GM23338 (cell line): ENCODE data around the gene USP5. TPM values are rescaled to one million over a fixed set of nuclear protein-coding genes. Genes with fewer than 3 reads are reported as not detected.

Experiments used
- ATAC-seq: fragments of 200-7000 bp; cut with Tn5 transposase; 3 replicates; pipeline ENCODE4 v1.9.1; 2020
- DNase-seq: peaks from one replicate; pipeline ENCODE4 v3.0.0-alpha.2; 2015; ENCODE audit warnings: low spot score
- H2AFZ ChIP-seq: fragments of 200-600 bp; sonication (generic); 2 replicates; pipeline ENCODE4 v1.8.0; 2016; ENCODE audit warnings: antibody characterized with exemption, mild to moderate bottlenecking, moderate library complexity
- H3F3A ChIP-seq: fragments of 200-600 bp; sonication (generic); replicated peaks from 2 replicates; pipeline ENCODE4 v1.8.0; 2017; ENCODE audit warnings: antibody characterized with exemption, mixed run types, low read depth
- H3K27ac ChIP-seq: fragments of 200-600 bp; sonication (generic); 2 replicates; pipeline ENCODE4 v1.6.1; 2016; ENCODE audit warnings: low read depth
- H3K27me3 ChIP-seq: fragments of 200-600 bp; sonication (generic); 2 replicates; pipeline ENCODE4 v1.8.0; 2016; ENCODE audit warnings: mild to moderate bottlenecking, mixed run types, moderate library complexity; ENCODE audit not compliant: insufficient read depth
- H3K36me3 ChIP-seq: fragments of 200-600 bp; sonication (generic); 2 replicates; pipeline ENCODE4 v1.8.0; 2016; ENCODE audit warnings: mild to moderate bottlenecking; ENCODE audit not compliant: insufficient read depth
- H3K4me1 ChIP-seq: fragments of 200-600 bp; sonication (generic); 2 replicates; pipeline ENCODE4 v1.8.0; 2016; ENCODE audit warnings: mild to moderate bottlenecking, moderate library complexity; ENCODE audit not compliant: insufficient read depth
- H3K4me2 ChIP-seq: fragments of 200-600 bp; sonication (generic); 2 replicates; pipeline ENCODE4 v1.7.1; 2017; ENCODE audit warnings: mixed run types
- H3K4me3 ChIP-seq: fragments of 200-600 bp; sonication (generic); 2 replicates; pipeline ENCODE4 v1.6.1; 2016; ENCODE audit warnings: mixed run types
- H3K79me2 ChIP-seq: fragments of 200-600 bp; sonication (generic); replicated peaks from 2 replicates; pipeline ENCODE4 v1.8.0; 2017; ENCODE audit warnings: mild to moderate bottlenecking; ENCODE audit not compliant: insufficient read depth
- H3K9me2 ChIP-seq: fragments of 200-600 bp; sonication (generic); 2 replicates; pipeline ENCODE4 v1.8.0; 2017; ENCODE audit not compliant: insufficient read depth
- H4K20me1 ChIP-seq: fragments of 200-600 bp; sonication (generic); replicated peaks from 2 replicates; pipeline ENCODE4 v1.8.0; 2017; ENCODE audit warnings: mild to moderate bottlenecking; ENCODE audit not compliant: insufficient read depth
- H3K27ac Mint-ChIP-seq: 2 replicates; pipeline ENCODE4 v1.8.0; 2020; ENCODE audit warnings: inconsistent platforms, mild to moderate bottlenecking, moderate library complexity, mixed read lengths
- H3K27me3 Mint-ChIP-seq: 3 replicates; pipeline ENCODE4 v1.8.0; 2022; ENCODE audit warnings: low read depth, mild to moderate bottlenecking, moderate library complexity, mixed read lengths, inconsistent platforms; ENCODE audit not compliant: insufficient read depth, poor library complexity
- H3K36me3 Mint-ChIP-seq: 3 replicates; pipeline ENCODE4 v1.8.0; 2021; ENCODE audit warnings: low read depth, mild to moderate bottlenecking, inconsistent platforms, moderate library complexity, mixed read lengths
- H3K4me1 Mint-ChIP-seq: 3 replicates; pipeline ENCODE4 v1.8.0; 2020; ENCODE audit warnings: mild to moderate bottlenecking, inconsistent platforms, mixed read lengths
- H3K4me3 Mint-ChIP-seq: 3 replicates; pipeline ENCODE4 v1.8.0; 2021; ENCODE audit warnings: moderate library complexity, mild to moderate bottlenecking, inconsistent platforms, mixed read lengths
- H3K9me3 Mint-ChIP-seq: 3 replicates; pipeline ENCODE4 v1.8.0; 2020; ENCODE audit warnings: moderate library complexity, mild to moderate bottlenecking, inconsistent platforms, mixed read lengths
- CREB1 ChIP-seq: fragments of 250-450 bp; sonication (Bioruptor Pico); IDR thresholded peaks from 2 replicates; pipeline ENCODE4 v1.5.0; 2020; ENCODE audit warnings: low read depth, mild to moderate bottlenecking, moderate library complexity
- EZH2 ChIP-seq: fragments of 200-600 bp; sonication (generic); IDR thresholded peaks from one replicate; pipeline ENCODE4 v1.8.0; 2017; ENCODE audit warnings: antibody characterized with exemption, mild to moderate bottlenecking, low read depth; ENCODE audit not compliant: unreplicated experiment
- JUNB ChIP-seq: IDR thresholded peaks from one replicate; pipeline ENCODE4 v1.6.1; 2016; ENCODE audit warnings: antibody characterized with exemption; ENCODE audit not compliant: unreplicated experiment
- NANOG ChIP-seq: IDR thresholded peaks from 2 replicates; pipeline ENCODE4 v1.6.1; 2016; ENCODE audit warnings: antibody characterized with exemption, borderline replicate concordance
- STAT1 ChIP-seq: IDR thresholded peaks from one replicate; pipeline ENCODE4 v1.6.1; 2016; ENCODE audit warnings: antibody characterized with exemption; ENCODE audit not compliant: unreplicated experiment
- ZNF114 ChIP-seq: fragments of 250-450 bp; sonication (Bioruptor Pico); IDR thresholded peaks from 2 replicates; pipeline ENCODE4 v1.5.0; 2020; ENCODE audit warnings: mild to moderate bottlenecking, moderate library complexity
- ZNF331 ChIP-seq: fragments of 250-450 bp; sonication (Bioruptor Pico); IDR thresholded peaks from 2 replicates; pipeline ENCODE4 v1.5.0; 2020; ENCODE audit warnings: low read depth, mild to moderate bottlenecking, moderate library complexity
- polyA plus RNA-seq: library from polyadenylated mRNA; unstranded; fragments of >200 nt; fragmentation: Nextera tagmentation; extraction: Ambion mirVana; gene quantifications from 2 replicates; pipeline ENCODE4 v1.2.1, GENCODE V29; 2016
- total RNA-seq: library from RNA; depleted of rRNA; stranded (reverse); fragments of >200 nt; shearing (Covaris generic); gene quantifications from 2 replicates; pipeline ENCODE4 v1.2.3, GENCODE V29; 2014
- TF ChIP-seq, protein P1 (sequence below): IDR thresholded peaks from 2 replicates; pipeline ENCODE4 v1.6.1; 2016; ENCODE audit warnings: antibody characterized with exemption
- TF ChIP-seq, protein P2 (sequence below), 2 experiments: fragments of 200-600 bp in 1 of 2; sonication (generic) in 1 of 2; conservative IDR thresholded peaks; 2 replicates each; pipeline versions ENCODE4 v1.5.1 to v1.6.1; 2016 to 2017; ENCODE audit warnings: antibody characterized with exemption in 2 of 2, low read depth in 2 of 2, mild to moderate bottlenecking in 2 of 2, moderate library complexity in 1 of 2
- TF ChIP-seq, protein P3 (sequence below): IDR thresholded peaks from one replicate; pipeline ENCODE4 v1.6.1; 2018; ENCODE audit warnings: antibody characterized with exemption; ENCODE audit not compliant: unreplicated experiment

Gene USP5
- total and polyA plus RNA-seq, 2 experiments from 2014 or later = 35.1 to 109 TPM

DNA sequence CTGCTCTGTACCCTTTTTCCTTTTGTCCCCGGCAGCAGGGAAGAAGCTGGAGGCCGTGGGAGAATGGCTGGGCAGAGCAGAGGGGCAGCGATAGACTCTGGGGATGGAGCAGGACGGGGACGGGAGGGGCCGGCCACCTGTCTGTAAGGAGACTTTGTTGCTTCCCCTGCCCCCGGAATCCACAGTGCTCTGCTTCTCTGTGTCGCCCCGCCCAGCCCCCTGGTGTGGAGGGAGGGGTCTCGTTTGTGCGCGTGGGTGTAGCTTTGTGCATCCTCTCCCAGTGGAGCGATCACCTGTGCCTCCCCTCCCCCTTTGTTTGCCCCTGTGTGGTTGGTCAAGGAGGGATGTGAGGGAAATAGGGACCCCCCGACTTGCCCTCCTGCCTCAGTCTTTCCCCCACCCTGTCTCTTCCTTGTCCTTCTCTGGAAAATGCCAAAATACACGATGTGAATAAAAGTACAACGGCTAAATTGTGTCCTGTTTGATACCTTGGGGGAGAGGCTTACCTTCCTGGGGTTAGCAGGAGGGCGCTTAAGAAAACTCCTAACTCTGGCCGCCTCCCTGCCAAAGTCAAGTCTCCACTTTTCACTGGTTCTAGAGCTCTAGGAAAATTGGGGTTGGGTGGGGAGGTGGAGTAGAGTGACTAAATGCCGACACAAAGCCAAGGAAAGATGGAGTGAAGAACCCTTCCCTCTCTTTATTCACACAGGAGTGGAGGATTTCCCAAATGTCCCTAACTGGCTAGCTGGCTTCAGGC lies 14.4 kb downstream of the USP5 start:
- H3K4me3 Mint-ChIP-seq = peak overlapping the region; percentile 94
- TF ChIP-seq ZNF331 (CRISPR knock-in tag) (no peak), CREB1 (CRISPR knock-in tag) (no peak), EZH2 (no peak)
- Histone ChIP-seq H3K36me3 (peaks cover 23% of the 10 kb centered on the region), H3K9me2 (no peaks in the 10 kb centered on the region), H4K20me1 (peaks cover 24% of the 10 kb centered on the region), H3K27ac (peak overlapping the region; percentile 83; the same call in 1 of the 2 replicates), H2AFZ (no peak overlapping the region), H3K27me3 (no peaks in the 10 kb centered on the region), H3F3A (peaks cover 48% of the 10 kb centered on the region), H3K4me1 (peaks cover 41% of the 10 kb centered on the region), H3K79me2 (peaks cover 26% of the 10 kb centered on the region), H3K4me3 (peak overlapping the region; percentile 97), H3K4me2 (peak overlapping the region; percentile 100)
- H3K27me3 Mint-ChIP-seq = peaks cover 39% of the 10 kb centered on the region
- peaks cover 77% of the 10 kb centered on the region for H3K36me3 Mint-ChIP-seq
- H3K9me3 Mint-ChIP-seq = no peaks in the 10 kb centered on the region; the same call in 2 of the 3 replicates
- DNase-seq = peak; percentile 43
- peak; percentile 0; the same call in 2 of the 3 replicates for ATAC-seq
- H3K27ac Mint-ChIP-seq = no peak overlapping the region
- peaks cover 45% of the 10 kb centered on the region for H3K4me1 Mint-ChIP-seq

DNA sequence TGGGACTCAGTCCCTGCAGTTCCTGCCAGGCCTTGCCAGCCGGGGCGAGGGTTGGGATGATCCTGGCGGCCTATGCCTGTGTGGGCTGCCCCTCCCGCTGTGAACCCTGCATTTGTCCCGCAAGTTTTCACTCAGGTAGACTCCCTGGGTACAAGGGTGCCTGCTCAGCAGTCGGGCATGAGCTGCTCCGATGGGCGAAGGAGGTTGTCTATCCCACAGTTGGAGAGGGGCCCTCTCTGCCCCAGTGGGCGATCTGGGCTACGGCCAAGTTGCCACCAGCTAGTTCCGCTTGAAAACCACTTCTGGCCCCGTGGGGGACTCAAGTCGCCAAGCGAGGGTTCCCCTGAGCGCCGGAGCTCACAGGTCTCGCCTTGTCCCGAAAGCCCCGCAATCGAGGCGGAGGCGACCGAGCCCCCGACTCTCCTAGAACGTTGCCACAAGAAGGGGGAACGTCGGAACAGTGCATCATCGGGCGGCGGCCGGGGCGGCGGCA lies 15.0 kb downstream of the USP5 start:
- H2AFZ ChIP-seq = peak overlapping the region; percentile 83; the same call in 1 of the 2 replicates
- TF ChIP-seq NANOG (no peak), ZNF331 (CRISPR knock-in tag) (no peak), ZNF114 (CRISPR knock-in tag) (no peak), CREB1 (CRISPR knock-in tag) (no peak), JUNB (no peak), STAT1 (no peak)
- TF ChIP-seq, protein P1, sequence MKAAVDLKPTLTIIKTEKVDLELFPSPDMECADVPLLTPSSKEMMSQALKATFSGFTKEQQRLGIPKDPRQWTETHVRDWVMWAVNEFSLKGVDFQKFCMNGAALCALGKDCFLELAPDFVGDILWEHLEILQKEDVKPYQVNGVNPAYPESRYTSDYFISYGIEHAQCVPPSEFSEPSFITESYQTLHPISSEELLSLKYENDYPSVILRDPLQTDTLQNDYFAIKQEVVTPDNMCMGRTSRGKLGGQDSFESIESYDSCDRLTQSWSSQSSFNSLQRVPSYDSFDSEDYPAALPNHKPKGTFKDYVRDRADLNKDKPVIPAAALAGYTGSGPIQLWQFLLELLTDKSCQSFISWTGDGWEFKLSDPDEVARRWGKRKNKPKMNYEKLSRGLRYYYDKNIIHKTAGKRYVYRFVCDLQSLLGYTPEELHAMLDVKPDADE = no peak
- TF ChIP-seq, protein P2, sequence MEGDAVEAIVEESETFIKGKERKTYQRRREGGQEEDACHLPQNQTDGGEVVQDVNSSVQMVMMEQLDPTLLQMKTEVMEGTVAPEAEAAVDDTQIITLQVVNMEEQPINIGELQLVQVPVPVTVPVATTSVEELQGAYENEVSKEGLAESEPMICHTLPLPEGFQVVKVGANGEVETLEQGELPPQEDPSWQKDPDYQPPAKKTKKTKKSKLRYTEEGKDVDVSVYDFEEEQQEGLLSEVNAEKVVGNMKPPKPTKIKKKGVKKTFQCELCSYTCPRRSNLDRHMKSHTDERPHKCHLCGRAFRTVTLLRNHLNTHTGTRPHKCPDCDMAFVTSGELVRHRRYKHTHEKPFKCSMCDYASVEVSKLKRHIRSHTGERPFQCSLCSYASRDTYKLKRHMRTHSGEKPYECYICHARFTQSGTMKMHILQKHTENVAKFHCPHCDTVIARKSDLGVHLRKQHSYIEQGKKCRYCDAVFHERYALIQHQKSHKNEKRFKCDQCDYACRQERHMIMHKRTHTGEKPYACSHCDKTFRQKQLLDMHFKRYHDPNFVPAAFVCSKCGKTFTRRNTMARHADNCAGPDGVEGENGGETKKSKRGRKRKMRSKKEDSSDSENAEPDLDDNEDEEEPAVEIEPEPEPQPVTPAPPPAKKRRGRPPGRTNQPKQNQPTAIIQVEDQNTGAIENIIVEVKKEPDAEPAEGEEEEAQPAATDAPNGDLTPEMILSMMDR (conservative IDR thresholded peaks at IDR 0.05; ENCODE audit: low read depth in 2 of 2) = no peak
- TF ChIP-seq, protein P3, sequence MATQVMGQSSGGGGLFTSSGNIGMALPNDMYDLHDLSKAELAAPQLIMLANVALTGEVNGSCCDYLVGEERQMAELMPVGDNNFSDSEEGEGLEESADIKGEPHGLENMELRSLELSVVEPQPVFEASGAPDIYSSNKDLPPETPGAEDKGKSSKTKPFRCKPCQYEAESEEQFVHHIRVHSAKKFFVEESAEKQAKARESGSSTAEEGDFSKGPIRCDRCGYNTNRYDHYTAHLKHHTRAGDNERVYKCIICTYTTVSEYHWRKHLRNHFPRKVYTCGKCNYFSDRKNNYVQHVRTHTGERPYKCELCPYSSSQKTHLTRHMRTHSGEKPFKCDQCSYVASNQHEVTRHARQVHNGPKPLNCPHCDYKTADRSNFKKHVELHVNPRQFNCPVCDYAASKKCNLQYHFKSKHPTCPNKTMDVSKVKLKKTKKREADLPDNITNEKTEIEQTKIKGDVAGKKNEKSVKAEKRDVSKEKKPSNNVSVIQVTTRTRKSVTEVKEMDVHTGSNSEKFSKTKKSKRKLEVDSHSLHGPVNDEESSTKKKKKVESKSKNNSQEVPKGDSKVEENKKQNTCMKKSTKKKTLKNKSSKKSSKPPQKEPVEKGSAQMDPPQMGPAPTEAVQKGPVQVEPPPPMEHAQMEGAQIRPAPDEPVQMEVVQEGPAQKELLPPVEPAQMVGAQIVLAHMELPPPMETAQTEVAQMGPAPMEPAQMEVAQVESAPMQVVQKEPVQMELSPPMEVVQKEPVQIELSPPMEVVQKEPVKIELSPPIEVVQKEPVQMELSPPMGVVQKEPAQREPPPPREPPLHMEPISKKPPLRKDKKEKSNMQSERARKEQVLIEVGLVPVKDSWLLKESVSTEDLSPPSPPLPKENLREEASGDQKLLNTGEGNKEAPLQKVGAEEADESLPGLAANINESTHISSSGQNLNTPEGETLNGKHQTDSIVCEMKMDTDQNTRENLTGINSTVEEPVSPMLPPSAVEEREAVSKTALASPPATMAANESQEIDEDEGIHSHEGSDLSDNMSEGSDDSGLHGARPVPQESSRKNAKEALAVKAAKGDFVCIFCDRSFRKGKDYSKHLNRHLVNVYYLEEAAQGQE = no peak

More for the DNA sequence above, 15.0 kb downstream of the USP5 start:
- H3K36me3 Mint-ChIP-seq = peaks cover 78% of the 10 kb centered on the region
- no peak for DNase-seq
- peaks cover 48% of the 10 kb centered on the region for H3K4me1 ChIP-seq
- H3K4me3 Mint-ChIP-seq = peak overlapping the region; percentile 94
- peaks cover 43% of the 10 kb centered on the region for H3K27me3 Mint-ChIP-seq
- peaks cover 54% of the 10 kb centered on the region for H3F3A ChIP-seq
- peaks cover 23% of the 10 kb centered on the region for H3K36me3 ChIP-seq
- H4K20me1 ChIP-seq = peaks cover 31% of the 10 kb centered on the region
- H3K27me3 ChIP-seq = no peaks in the 10 kb centered on the region
- peak; percentile 5 for ATAC-seq
- H3K4me1 Mint-ChIP-seq = peaks cover 50% of the 10 kb centered on the region
- H3K9me3 Mint-ChIP-seq = no peaks in the 10 kb centered on the region; the same call in 2 of the 3 replicates
- H3K4me3 ChIP-seq = peak overlapping the region; percentile 97
- H3K9me2 ChIP-seq = no peaks in the 10 kb centered on the region
- H3K27ac ChIP-seq = peak overlapping the region; percentile 83; the same call in 1 of the 2 replicates
- peaks cover 26% of the 10 kb centered on the region for H3K79me2 ChIP-seq
- peak overlapping the region; percentile 100 for H3K4me2 ChIP-seq
- 0 out of 2 replicates have a peak overlapping the region, but pooled peaks have one; percentile 74 for H3K27ac Mint-ChIP-seq
